Uterus (tissue), 4 donors: ENCODE measurements around the gene WHRN. TPM values are rescaled to one million over a fixed set of nuclear protein-coding genes. Genes with fewer than 3 reads are reported as not detected.

Source experiments
- DNase-seq, 2 donors: peaks; one replicate each; pipeline ENCODE4 v3.0.0-alpha.2; 2019 to 2020
- H3K27ac ChIP-seq, 2 donors: fragments of 200-600 bp; sonication (generic); 1 replicate in 1 of 2; 2 replicates in 1 of 2; pipeline ENCODE4 v1.5.1; 2016 to 2018
- H3K27me3 ChIP-seq, 2 donors: fragments of 200-600 bp; sonication (generic); one replicate each; pipeline ENCODE4 v1.5.1; 2018 to 2019; ENCODE audit warnings: control low read depth in 1 of 2
- H3K36me3 ChIP-seq, 2 donors: fragments of 200-600 bp; sonication (generic); one replicate each; pipeline ENCODE4 v1.5.1; 2019; ENCODE audit warnings: control low read depth in 1 of 2
- H3K4me1 ChIP-seq, 2 donors: fragments of 200-600 bp; sonication (generic); one replicate each; pipeline ENCODE4 v1.5.1; 2018 to 2019; ENCODE audit warnings: control low read depth in 1 of 2
- H3K4me3 ChIP-seq, 2 donors: fragments of 200-600 bp; sonication (generic); 1 replicate in 1 of 2; 2 replicates in 1 of 2; pipeline ENCODE4 v1.5.1; 2018 to 2019; ENCODE audit warnings: mild to moderate bottlenecking in 1 of 2
- H3K9me3 ChIP-seq, 2 donors: fragments of 200-600 bp; sonication (generic); one replicate each; pipeline ENCODE4 v1.5.1; 2019; ENCODE audit warnings: control low read depth in 1 of 2
- POLR2A ChIP-seq, 2 donors: fragments of 450-650 bp; IDR thresholded peaks; one replicate each; pipeline ENCODE4 v1.6.1; 2016; ENCODE audit warnings: antibody characterized with exemption in 2 of 2, mild to moderate bottlenecking in 1 of 2, moderate library complexity in 1 of 2
- intact Hi-C: fragments of 100-400 bp; cut with DNase I; formaldehyde crosslinking; loops from one replicate; pipeline ENCODE4 v1.15.1; 2023; ENCODE audit warnings: low total_unique reads
- total RNA-seq, 4 donors: library from RNA; depleted of rRNA in 3 of 4; stranded (reverse); fragments of >200 nt in 3 of 4; gene quantifications; one replicate each; pipeline versions ENCODE4 v1.1.0 to v1.2.4, GENCODE V29; 2014 to 2023
- TF ChIP-seq, protein P1 (sequence below), 4 experiments: fragments of 200-600 bp in 2 of 4; fragments of 450-650 bp in 2 of 4; sonication (generic) in 2 of 4; IDR thresholded peaks; one replicate each; pipeline ENCODE4 v1.5.1; 2016 to 2019; ENCODE audit warnings: antibody characterized with exemption in 4 of 4, mild to moderate bottlenecking in 2 of 4, moderate library complexity in 1 of 4
- donor health status: DM: yes; HTN: yes; CAD: no.

WHRN gene
- total RNA-seq, 4 donors from 2014 or later: 4.0 to 32.3 (median 20.2) TPM

DNA sequence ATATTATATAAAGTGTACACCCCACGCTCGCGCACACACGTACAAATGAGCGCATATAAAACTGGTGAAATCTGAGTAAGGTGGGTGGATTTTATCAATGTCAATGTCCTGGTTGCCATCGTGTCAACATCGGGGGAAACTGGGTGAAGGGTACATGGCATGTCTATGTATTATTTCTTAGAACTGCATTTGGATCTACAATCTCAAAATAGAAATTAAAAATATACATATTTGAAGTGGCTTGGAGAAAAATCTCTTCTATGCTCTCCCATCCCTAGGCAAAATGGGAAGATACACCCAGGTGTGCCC is 763 bp upstream of the WHRN start:
- H3K36me3 ChIP-seq: no peaks in the 10 kb centered on the region
- no peak for DNase-seq
- no peaks in the 10 kb centered on the region for H3K27me3 ChIP-seq
- TF ChIP-seq, protein P1, sequence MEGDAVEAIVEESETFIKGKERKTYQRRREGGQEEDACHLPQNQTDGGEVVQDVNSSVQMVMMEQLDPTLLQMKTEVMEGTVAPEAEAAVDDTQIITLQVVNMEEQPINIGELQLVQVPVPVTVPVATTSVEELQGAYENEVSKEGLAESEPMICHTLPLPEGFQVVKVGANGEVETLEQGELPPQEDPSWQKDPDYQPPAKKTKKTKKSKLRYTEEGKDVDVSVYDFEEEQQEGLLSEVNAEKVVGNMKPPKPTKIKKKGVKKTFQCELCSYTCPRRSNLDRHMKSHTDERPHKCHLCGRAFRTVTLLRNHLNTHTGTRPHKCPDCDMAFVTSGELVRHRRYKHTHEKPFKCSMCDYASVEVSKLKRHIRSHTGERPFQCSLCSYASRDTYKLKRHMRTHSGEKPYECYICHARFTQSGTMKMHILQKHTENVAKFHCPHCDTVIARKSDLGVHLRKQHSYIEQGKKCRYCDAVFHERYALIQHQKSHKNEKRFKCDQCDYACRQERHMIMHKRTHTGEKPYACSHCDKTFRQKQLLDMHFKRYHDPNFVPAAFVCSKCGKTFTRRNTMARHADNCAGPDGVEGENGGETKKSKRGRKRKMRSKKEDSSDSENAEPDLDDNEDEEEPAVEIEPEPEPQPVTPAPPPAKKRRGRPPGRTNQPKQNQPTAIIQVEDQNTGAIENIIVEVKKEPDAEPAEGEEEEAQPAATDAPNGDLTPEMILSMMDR (IDR thresholded peaks at IDR 0.05): no peak
- TF ChIP-seq POLR2A (IDR thresholded peaks at IDR 0.05): no peak
- intact Hi-C loops: no loop called here
- no peaks in the 10 kb centered on the region for H3K4me1 ChIP-seq
- H3K27ac ChIP-seq: peak overlapping the region; percentile 78 to 80
- H3K9me3 ChIP-seq: no peaks in the 10 kb centered on the region
- H3K4me3 ChIP-seq: peak overlapping the region; percentile 52 to 70

DNA sequence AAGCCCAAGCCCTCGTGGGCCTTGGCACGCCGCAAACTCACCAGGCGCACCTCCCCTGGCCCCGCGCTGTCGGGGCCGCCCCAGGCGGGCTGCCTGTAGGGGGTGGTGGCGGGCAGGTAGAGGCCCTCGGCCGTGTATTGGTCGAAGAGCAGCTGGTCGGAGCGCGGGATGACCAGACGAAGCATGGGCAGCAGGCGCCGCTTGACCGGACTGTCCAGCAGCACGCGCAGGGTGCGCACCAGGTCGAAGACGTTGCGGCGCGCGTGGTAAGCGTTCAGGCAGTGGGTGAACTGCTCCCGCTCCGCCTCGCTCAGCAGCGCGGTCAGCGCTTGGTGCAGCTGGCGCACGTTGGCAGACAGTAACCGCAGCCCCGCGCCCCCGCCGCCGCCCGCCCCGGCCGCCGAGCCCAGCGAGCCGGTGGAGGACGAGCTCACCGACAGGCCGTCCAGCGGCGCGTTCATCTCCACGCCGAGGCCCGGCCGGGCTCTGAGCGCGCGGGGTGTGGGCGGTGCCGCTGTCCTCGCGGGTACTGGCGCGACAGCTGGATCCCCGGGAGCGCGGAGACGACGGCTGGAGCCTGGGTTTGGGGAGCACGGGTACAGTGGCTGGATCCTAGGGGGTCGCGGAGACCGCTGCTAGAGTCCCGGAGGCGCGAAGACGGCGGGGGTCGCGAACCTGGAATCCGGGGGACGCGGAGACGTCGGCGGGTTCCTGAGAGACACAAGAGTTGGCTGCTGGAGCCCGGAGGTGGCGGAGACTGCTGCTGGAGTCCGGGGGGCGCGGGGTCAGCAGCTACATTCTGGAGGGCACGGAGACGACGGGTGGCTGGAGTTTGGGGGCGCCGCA is 709 bp downstream of the WHRN start:
- TF ChIP-seq, protein P1 (IDR thresholded peaks at IDR 0.05): peak; percentile 24 to 50 (median 44)
- TF ChIP-seq POLR2A (IDR thresholded peaks at IDR 0.05): no peak
- Histone ChIP-seq H3K27me3 (no peaks in the 10 kb centered on the region), H3K9me3 (no peaks in the 10 kb centered on the region), H3K4me1 (no peaks in the 10 kb centered on the region), H3K4me3 (peak overlapping the region; percentile 52 to 70), H3K36me3 (no peaks in the 10 kb centered on the region), H3K27ac (peak overlapping the region; percentile 78 to 80)
- intact Hi-C loops: no loop called here
- peak; percentile 52 to 55 for DNase-seq

DNA sequence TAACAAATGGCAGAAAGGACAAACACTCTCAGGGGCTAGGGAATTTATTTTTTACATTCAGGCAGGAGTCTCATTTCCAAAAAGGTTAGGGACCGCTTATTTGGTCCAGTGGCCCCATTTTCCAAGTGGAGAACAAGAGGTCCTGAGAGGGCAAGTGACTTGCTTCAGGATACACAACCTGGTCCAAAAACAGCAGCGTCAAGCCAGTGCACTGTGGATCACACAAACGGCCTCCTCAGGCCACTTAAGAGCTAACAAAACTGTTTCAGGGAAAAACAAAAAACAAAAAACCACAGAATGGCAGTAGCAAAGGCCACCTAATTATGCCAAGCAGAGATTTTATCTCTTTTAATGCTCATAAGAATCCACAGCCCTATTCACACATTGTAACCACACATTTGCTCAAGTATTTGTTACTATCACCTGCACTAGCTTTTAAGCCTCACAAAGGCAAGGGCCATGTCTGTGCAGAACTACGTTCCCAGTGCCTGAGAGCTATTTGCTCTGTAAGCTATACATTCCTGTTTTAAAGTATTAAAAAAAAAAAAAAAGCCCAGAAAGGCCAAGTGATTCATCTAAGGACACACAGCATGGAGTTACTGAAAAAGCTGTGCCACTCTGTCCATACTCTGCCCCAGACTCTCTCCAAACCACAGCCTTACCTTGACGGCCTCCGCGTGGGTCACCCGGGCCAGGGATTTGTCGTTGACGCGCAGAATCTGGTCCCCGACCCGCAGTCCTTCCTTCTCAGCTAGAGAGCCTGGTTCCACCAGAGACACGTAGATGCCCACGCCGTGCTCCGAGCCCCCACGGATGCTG is 1.5 kb downstream of the WHRN start:
- Histone ChIP-seq H3K27ac (peak overlapping the region; percentile 78 to 80), H3K36me3 (no peaks in the 10 kb centered on the region), H3K9me3 (no peaks in the 10 kb centered on the region), H3K4me3 (peak overlapping the region; percentile 52 to 70), H3K27me3 (no peaks in the 10 kb centered on the region), H3K4me1 (no peaks in the 10 kb centered on the region)
- intact Hi-C loops: no loop called here
- no peak for DNase-seq
- no peak for TF ChIP-seq POLR2A (IDR thresholded peaks at IDR 0.05)
- TF ChIP-seq, protein P1 (IDR thresholded peaks at IDR 0.05): no peak

DNA sequence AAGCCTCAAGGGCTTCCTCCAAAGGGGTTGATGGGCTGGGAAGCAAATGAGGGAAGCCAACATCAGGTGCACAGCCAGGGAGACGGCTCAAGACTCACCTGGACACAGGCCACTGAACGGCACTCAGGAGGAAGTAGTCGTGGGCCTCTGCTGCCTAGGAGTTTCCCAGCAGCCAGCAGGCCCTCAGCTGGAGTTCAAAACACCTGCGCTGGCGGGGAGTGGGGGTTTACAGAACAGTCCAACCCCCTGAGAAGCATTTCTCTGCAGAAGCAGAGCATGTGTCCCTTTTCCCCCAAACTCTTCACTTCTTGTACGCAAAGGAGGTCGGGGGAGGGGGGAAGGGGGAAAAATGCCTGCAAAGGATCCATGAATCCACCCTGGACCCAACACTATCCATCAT is 2.3 kb downstream of the WHRN start:
- no peaks in the 10 kb centered on the region for H3K4me1 ChIP-seq
- H3K27me3 ChIP-seq: no peaks in the 10 kb centered on the region
- peak overlapping the region; percentile 52 to 70 for H3K4me3 ChIP-seq
- intact Hi-C loops: no loop called here
- H3K36me3 ChIP-seq: no peaks in the 10 kb centered on the region
- H3K9me3 ChIP-seq: no peaks in the 10 kb centered on the region
- H3K27ac ChIP-seq: peak overlapping the region; percentile 78 to 80
- TF ChIP-seq, protein P1 (IDR thresholded peaks at IDR 0.05): no peak
- TF ChIP-seq POLR2A (IDR thresholded peaks at IDR 0.05): no peak
- DNase-seq: no peak
